Stimulated activated effector memory CD8-positive, alpha-beta T cell treated with anti-CD3 and anti-CD28 coated beads, Interleukin-12 subunit alpha, Interleukin-12 subunit beta, amount 100 ng/mL, for 72 hours (primary cell): ENCODE results near the gene NDUFAF2.
A peak's percentile ranks its signal among the peaks of the same experiment; 100 is the strongest.
"Not testable (repeated sequence)": the region's sequence is repeated elsewhere in the genome, so short reads cannot be mapped to it uniquely, and the experiment has no call there.

Source experiments
- ATAC-seq: fragments of 150-1000 bp; cut with Tn5 transposase; 2 replicates; pipeline ENCODE4 v1.10.0; 2021
- DNase-seq, 2 donors: peaks; one replicate each; pipeline ENCODE4 v3.0.0; 2021 to 2022; ENCODE audit warnings: low spot score in 2 of 2
- H3K27ac Mint-ChIP-seq: one replicate; pipeline ENCODE4 v1.8.0; 2022; ENCODE audit warnings: mild to moderate bottlenecking, mixed read lengths
- H3K36me3 Mint-ChIP-seq: one replicate; pipeline ENCODE4 v1.8.0; 2022; ENCODE audit warnings: mild to moderate bottlenecking, mixed read lengths
- H3K4me1 Mint-ChIP-seq: one replicate; pipeline ENCODE4 v1.8.0; 2022; ENCODE audit warnings: mixed read lengths
- H3K4me3 Mint-ChIP-seq: one replicate; pipeline ENCODE4 v1.8.0; 2022; ENCODE audit warnings: mild to moderate bottlenecking, mixed read lengths
- H3K9me3 Mint-ChIP-seq: one replicate; pipeline ENCODE4 v1.8.0; 2022; ENCODE audit warnings: mixed read lengths

Gene NDUFAF2

GRCh38 chr5:61052882-61053281 lies 107.9 kb downstream of the NDUFAF2 start:
- DNase-seq (no peak), ATAC-seq (peak; percentile 55)
- H3K36me3 Mint-ChIP-seq = no peaks in the 10 kb centered on the region
- H3K27ac Mint-ChIP-seq = no peak overlapping the region
- H3K9me3 Mint-ChIP-seq = no peaks in the 10 kb centered on the region
- no peaks in the 10 kb centered on the region for H3K4me1 Mint-ChIP-seq
- H3K4me3 Mint-ChIP-seq = no peak overlapping the region

GRCh38 chr5:61053937-61054336 lies 108.9 kb downstream of the NDUFAF2 start:
- no peak for DNase-seq
- H3K9me3 Mint-ChIP-seq = no peaks in the 10 kb centered on the region
- H3K4me1 Mint-ChIP-seq = no peaks in the 10 kb centered on the region
- H3K27ac Mint-ChIP-seq = no peak overlapping the region
- H3K4me3 Mint-ChIP-seq = no peak overlapping the region
- H3K36me3 Mint-ChIP-seq = no peaks in the 10 kb centered on the region
- ATAC-seq = no peak

DNA sequence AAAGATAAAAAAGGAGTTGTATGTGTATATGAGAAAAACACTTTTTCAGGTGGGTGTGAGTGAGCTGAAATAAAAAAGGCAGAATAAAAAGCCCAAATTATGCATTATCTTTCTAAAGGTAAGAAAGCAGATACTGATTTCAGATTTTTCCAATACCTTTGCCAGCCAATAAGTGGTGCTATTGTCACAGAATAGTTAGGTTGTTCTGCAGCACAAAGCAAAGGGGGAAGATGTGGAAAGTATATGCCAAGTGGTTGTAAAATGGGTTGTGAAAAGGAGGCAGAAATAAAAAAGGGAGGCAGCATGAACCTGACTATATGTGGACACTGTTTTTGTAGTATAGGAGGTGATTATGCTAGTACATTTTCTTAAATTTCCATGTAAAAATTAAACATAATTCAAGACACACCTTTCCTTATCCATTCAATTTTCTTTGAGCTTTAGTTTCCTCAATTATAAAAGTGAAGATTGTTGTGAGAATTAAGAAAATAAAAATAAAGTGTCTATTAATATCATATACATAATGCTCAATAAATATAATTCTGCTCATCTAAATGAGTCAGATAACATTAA lies 110.5 kb downstream of the NDUFAF2 start:
- Mint-ChIP-seq H3K4me3 (no peak overlapping the region), H3K27ac (no peak overlapping the region), H3K36me3 (no peaks in the 10 kb centered on the region), H3K9me3 (no peaks in the 10 kb centered on the region), H3K4me1 (no peaks in the 10 kb centered on the region)
- no peak for DNase-seq
- ATAC-seq = no peak

- H3K4me1 Mint-ChIP-seq = no peaks in the 10 kb centered on the region
- H3K9me3 Mint-ChIP-seq = peaks cover 14% of the 10 kb centered on the region
- DNase-seq = no peak
- no peak overlapping the region for H3K4me3 Mint-ChIP-seq
- no peak overlapping the region for H3K27ac Mint-ChIP-seq
- ATAC-seq = no peak
- no peaks in the 10 kb centered on the region for H3K36me3 Mint-ChIP-seq
Observed at GRCh38 chr5:61059499-61059898, 114.5 kb downstream of the NDUFAF2 start.

DNA sequence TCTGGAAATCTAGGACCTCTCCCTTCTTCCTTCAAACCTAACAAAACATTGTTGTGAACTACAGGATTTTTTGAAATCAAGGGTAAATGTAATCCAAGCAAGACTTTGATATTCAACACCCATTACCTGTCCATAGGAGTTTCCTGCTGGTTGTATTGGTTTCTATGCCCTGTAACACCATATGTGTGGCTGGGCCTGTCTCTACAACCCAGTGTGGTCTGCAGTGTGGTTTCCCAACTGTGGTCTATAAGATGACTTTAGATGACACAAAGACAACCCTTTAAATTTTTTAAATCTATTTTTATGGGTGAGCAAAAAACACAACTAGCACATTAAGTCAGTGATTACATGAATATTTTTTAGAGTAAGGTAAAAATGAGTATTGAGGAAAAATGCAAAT lies 124.1 kb downstream of the NDUFAF2 start:
- H3K36me3 Mint-ChIP-seq = no peaks in the 10 kb centered on the region
- H3K27ac Mint-ChIP-seq = no peak overlapping the region
- ATAC-seq (peak; percentile 74), DNase-seq (no peak)
- H3K4me3 Mint-ChIP-seq = no peak overlapping the region
- H3K9me3 Mint-ChIP-seq = peaks cover 13% of the 10 kb centered on the region
- peaks cover 7% of the 10 kb centered on the region for H3K4me1 Mint-ChIP-seq

DNA sequence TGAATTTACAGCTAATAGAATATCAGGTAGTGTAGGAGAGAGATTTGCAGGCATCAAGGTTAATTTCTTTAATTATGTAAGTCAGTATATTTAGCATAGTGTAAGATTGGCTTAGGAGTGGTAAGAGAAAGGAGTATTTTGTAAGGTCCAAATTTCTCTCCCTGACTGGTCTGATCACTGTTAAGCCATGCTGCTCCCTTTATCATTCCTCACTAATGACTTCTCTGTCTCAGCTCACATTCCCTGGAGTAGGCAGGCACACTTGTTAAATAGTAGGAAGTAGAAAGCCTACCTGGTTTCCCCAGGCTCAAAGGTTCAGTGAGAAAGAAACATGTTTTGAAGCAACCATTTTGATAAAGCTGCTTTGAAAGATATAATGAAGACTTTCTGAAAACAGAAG lies 126.5 kb downstream of the NDUFAF2 start:
- Mint-ChIP-seq H3K36me3 (no peaks in the 10 kb centered on the region), H3K4me1 (peaks cover 7% of the 10 kb centered on the region), H3K27ac (no peak overlapping the region), H3K9me3 (peaks cover 7% of the 10 kb centered on the region), H3K4me3 (no peak overlapping the region)
- ATAC-seq (no peak), DNase-seq (no peak)

- Mint-ChIP-seq H3K36me3 (no peaks in the 10 kb centered on the region), H3K4me3 (no peak overlapping the region), H3K4me1 (no peaks in the 10 kb centered on the region), H3K27ac (no peak overlapping the region), H3K9me3 (no peaks in the 10 kb centered on the region)
- no peak for DNase-seq
- no peak for ATAC-seq
Observed at GRCh38 chr5:61076626-61077025, 131.6 kb downstream of the NDUFAF2 start.

GRCh38 chr5:61081741-61082140 lies 136.7 kb downstream of the NDUFAF2 start:
- Mint-ChIP-seq H3K9me3 (peaks cover 3% of the 10 kb centered on the region), H3K36me3 (peaks cover 12% of the 10 kb centered on the region), H3K27ac (no peak overlapping the region), H3K4me1 (no peaks in the 10 kb centered on the region), H3K4me3 (no peak overlapping the region)
- DNase-seq (no peak), ATAC-seq (no peak)

GRCh38 chr5:61082516-61083280 lies 137.7 kb downstream of the NDUFAF2 start:
- ATAC-seq = no peak
- Mint-ChIP-seq H3K4me1 (no peaks in the 10 kb centered on the region), H3K27ac (no peak overlapping the region), H3K9me3 (peaks cover 3% of the 10 kb centered on the region), H3K36me3 (peaks cover 12% of the 10 kb centered on the region), H3K4me3 (no peak overlapping the region)
- no peak for DNase-seq

- DNase-seq (no peak), ATAC-seq (no peak)
- Mint-ChIP-seq H3K9me3 (peaks cover 3% of the 10 kb centered on the region), H3K4me3 (no peak overlapping the region), H3K4me1 (no peaks in the 10 kb centered on the region), H3K27ac (no peak overlapping the region), H3K36me3 (peaks cover 12% of the 10 kb centered on the region)
Observed at GRCh38 chr5:61084658-61085057, 139.7 kb downstream of the NDUFAF2 start.

DNA sequence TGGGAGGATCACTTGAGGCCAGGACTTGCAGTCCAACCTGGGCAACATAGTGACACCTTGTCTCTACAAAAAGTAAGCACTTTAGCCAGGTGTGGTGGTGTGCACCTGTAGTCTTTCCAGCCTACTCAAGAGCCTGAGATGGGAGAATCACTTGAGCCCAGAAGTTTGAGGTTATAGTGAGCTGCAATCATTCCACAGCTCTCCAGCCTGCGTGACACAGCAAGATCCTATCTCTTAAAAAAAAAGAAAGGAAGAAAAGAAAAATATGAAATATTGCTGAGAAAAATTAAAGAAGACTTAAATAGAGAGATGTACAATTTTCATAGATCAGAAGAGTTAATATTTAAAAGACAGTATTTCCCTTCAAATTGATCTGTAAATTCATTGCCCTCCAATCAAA lies 140.9 kb downstream of the NDUFAF2 start:
- DNase-seq (no peak), ATAC-seq (no peak)
- H3K4me1 Mint-ChIP-seq = no peaks in the 10 kb centered on the region
- H3K27ac Mint-ChIP-seq = no peak overlapping the region
- no peak overlapping the region for H3K4me3 Mint-ChIP-seq
- H3K9me3 Mint-ChIP-seq = peaks cover 3% of the 10 kb centered on the region
- peaks cover 12% of the 10 kb centered on the region for H3K36me3 Mint-ChIP-seq

GRCh38 chr5:61087921-61088320 lies 142.9 kb downstream of the NDUFAF2 start:
- DNase-seq (no peak), ATAC-seq (no peak)
- no peak overlapping the region for H3K27ac Mint-ChIP-seq
- H3K4me3 Mint-ChIP-seq = no peak overlapping the region
- H3K9me3 Mint-ChIP-seq = peaks cover 3% of the 10 kb centered on the region
- no peaks in the 10 kb centered on the region for H3K4me1 Mint-ChIP-seq
- H3K36me3 Mint-ChIP-seq = peaks cover 11% of the 10 kb centered on the region

DNA sequence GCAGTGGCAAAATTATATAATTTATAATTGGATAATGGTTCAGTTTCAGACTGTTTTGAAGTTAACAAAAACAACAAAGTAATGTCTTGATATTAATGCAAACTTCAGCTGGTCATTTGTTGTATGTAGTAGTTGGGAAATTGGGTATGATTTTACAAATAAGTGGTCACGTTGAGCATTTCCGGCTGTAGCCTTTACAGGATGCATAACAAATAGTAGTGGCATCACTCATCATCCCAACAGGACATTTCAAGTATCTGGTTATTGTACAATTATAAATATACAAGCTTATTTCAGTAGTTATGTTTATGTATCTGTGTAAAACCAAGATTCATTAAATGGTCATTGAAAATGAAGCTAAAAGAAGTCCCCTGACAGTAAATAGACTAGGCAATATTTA lies 144.3 kb downstream of the NDUFAF2 start:
- H3K4me3 Mint-ChIP-seq = no peak overlapping the region
- peaks cover 3% of the 10 kb centered on the region for H3K9me3 Mint-ChIP-seq
- H3K27ac Mint-ChIP-seq = no peak overlapping the region
- DNase-seq (no peak), ATAC-seq (no peak)
- no peaks in the 10 kb centered on the region for H3K4me1 Mint-ChIP-seq
- H3K36me3 Mint-ChIP-seq = peaks cover 4% of the 10 kb centered on the region

GRCh38 chr5:61093046-61093771 lies 148.2 kb downstream of the NDUFAF2 start:
- not testable (repeated sequence) for ATAC-seq, DNase-seq, H3K4me3 Mint-ChIP-seq, H3K36me3 Mint-ChIP-seq, H3K4me1 Mint-ChIP-seq, H3K27ac Mint-ChIP-seq, H3K9me3 Mint-ChIP-seq

- H3K27ac Mint-ChIP-seq = no peak overlapping the region
Observed at GRCh38 chr5:61097465-61097864, 152.5 kb downstream of the NDUFAF2 start.

More at GRCh38 chr5:61097465-61097864, 152.5 kb downstream of the NDUFAF2 start:
- H3K4me3 Mint-ChIP-seq = no peak overlapping the region
- H3K4me1 Mint-ChIP-seq = no peaks in the 10 kb centered on the region
- H3K36me3 Mint-ChIP-seq = no peaks in the 10 kb centered on the region
- H3K9me3 Mint-ChIP-seq = peaks cover 4% of the 10 kb centered on the region
- no peak for ATAC-seq
- no peak for DNase-seq
